GM19372 (cell line): Measurements from ENCODE around the gene PCDHGA4.
"Not testable (repeated sequence)": the region's sequence is repeated elsewhere in the genome, so short reads cannot be mapped to it uniquely, and the experiment has no call there.

Experiments
- ATAC-seq: cut with Tn5 transposase; IDR thresholded peaks from one replicate; pipeline ENCODE4 v1.9.1; 2021; ENCODE audit warnings: mild to moderate bottlenecking, low read depth, moderate library complexity; ENCODE audit not compliant: unreplicated experiment

PCDHGA4 gene

DNA sequence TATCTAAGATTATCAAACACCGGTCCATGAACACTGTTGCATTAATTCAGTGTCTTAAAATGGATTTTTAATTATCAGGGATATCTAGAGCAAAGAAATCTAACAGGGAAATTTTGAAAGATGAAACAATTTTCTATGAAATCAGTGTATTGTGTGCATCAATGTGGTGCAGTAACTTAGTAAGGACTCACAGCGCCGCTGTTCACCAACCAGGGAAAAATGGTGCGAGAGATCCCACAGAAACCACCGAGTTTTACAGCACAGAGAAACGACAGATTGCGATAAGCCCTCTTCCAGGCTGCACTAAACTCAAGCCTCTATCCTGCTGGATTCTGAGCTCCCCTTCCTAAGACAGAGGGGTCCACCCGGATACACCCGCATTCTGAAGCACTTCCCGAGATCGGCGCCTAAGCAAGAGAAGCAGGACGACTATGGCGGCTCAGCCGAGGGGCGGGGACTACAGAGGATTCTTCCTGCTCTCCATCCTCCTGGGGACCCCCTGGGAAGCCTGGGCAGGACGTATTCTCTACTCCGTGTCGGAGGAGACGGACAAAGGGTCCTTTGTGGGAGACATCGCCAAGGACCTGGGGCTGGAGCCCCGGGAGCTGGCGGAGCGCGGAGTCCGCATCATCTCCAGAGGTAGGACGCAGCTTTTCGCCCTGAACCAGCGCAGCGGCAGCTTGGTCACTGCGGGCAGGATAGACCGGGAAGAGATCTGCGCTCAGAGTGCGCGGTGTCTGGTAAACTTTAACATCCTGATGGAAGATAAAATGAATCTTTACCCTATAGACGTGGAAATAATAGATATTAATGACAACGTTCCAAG lies 27.9 kb downstream of the PCDHGA4 start, which contains the start of gene PCDHGA7:
TSS of gene PCDHGA7 (plus strand) at position 274 of the 826 bp plus-strand sequence. CDS start at position 432, 158 bp downstream.
- no peak for ATAC-seq

DNA sequence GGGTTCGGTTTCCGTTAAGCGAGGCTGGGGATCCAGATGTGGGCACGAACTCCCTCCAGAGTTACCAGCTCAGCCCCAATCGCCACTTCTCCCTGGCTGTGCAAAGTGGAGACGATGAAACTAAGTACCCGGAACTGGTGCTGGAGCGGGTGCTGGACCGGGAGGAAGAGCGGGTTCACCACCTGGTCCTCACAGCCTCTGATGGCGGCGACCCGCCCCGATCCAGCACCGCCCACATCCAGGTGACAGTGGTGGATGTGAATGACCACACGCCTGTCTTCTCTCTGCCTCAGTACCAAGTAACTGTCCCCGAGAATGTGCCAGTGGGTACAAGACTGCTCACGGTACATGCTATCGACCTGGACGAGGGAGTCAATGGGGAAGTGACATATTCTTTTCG lies 28.5 kb downstream of the PCDHGA4 start:
- no peak for ATAC-seq

- no peak for ATAC-seq
Measured at GRCh38 chr5:141384471-141385267, 29.8 kb downstream of the PCDHGA4 start.

DNA sequence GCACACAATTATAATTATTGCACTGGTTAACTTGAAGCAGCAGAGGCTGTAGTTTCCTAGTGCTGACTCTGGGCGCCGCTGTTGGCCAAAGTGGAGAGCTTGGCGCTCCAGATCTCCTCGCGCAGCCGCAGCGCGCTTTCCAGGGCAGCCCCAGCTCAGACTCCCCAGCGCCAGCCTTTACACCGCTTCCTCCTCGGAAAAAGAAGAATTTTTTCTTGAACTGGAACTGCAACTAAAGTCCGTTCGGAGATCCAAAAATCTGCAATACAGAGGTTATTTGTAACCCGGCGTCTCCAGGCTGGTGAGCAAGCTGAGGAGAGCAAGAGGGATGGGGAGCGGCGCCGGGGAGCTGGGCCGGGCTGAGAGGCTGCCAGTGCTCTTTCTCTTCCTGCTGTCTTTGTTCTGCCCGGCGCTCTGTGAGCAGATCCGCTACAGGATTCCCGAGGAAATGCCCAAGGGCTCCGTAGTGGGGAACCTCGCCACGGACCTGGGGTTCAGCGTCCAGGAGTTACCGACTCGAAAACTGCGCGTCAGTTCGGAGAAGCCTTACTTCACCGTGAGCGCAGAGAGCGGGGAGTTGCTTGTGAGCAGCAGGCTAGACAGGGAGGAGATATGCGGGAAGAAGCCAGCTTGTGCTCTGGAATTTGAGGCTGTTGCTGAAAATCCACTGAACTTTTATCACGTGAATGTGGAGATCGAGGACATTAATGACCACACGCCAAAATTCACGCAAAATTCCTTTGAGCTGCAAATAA lies 32.9 kb downstream of the PCDHGA4 start, which contains the start of gene PCDHGB4:
TSS of gene PCDHGB4 (plus strand) at position 142 of the 755 bp plus-strand sequence. CDS start at position 329, 187 bp downstream.
- ATAC-seq, result not testable (repeated sequence)

DNA sequence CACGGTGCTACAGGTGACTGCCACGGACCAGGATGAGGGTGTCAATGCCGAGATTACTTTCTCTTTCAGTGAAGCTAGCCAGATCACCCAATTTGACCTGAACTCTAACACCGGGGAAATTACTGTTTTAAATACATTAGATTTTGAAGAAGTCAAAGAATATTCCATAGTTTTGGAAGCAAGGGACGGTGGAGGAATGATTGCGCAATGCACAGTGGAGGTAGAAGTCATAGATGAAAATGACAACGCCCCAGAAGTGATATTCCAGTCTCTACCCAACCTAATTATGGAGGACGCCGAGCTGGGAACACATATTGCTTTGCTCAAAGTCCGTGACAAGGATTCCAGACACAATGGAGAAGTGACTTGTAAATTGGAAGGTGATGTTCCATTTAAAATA lies 33.8 kb downstream of the PCDHGA4 start:
- no peak for ATAC-seq

- no peak for ATAC-seq
Measured at GRCh38 chr5:141389153-141390042, 34.6 kb downstream of the PCDHGA4 start.

DNA sequence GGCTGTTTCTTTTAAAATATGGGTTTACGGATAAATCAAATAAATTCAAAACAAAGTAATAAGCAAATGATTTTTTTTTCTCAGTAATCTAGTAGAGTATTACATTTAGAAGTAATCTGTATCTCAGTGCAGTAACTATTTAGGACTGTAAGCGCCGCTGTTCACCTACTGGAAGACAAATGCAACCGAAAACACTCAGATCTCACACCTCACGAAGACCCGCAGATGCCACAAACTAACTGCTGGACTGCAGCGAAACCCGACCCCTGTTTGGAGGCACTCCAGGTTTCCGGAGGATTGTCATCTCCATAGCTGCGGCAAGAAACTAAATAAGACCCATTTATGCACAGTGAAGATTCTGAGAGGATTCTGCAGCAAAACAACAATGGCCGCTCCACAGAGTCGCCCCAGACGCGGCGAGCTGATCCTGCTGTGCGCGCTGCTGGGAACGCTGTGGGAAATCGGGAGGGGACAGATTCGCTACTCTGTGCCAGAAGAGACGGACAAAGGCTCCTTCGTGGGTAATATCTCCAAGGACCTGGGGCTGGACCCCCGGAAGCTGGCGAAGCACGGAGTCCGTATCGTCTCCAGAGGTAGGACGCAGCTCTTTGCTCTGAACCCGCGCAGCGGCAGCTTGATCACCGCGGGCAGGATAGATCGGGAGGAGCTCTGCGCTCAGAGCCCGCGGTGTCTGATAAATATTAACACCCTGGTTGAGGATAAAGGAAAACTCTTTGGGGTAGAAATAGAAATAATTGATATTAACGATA lies 37.8 kb downstream of the PCDHGA4 start, which contains the start of gene PCDHGA8:
TSS of gene PCDHGA8 (plus strand) at position 205 of the 770 bp plus-strand sequence. CDS start at position 386, 181 bp downstream.
- ATAC-seq, result no peak

- no peak for ATAC-seq
Measured at GRCh38 chr5:141393267-141393666, 38.4 kb downstream of the PCDHGA4 start.

- not testable (repeated sequence) for ATAC-seq
Measured at GRCh38 chr5:141394401-141395187, 39.8 kb downstream of the PCDHGA4 start.

DNA sequence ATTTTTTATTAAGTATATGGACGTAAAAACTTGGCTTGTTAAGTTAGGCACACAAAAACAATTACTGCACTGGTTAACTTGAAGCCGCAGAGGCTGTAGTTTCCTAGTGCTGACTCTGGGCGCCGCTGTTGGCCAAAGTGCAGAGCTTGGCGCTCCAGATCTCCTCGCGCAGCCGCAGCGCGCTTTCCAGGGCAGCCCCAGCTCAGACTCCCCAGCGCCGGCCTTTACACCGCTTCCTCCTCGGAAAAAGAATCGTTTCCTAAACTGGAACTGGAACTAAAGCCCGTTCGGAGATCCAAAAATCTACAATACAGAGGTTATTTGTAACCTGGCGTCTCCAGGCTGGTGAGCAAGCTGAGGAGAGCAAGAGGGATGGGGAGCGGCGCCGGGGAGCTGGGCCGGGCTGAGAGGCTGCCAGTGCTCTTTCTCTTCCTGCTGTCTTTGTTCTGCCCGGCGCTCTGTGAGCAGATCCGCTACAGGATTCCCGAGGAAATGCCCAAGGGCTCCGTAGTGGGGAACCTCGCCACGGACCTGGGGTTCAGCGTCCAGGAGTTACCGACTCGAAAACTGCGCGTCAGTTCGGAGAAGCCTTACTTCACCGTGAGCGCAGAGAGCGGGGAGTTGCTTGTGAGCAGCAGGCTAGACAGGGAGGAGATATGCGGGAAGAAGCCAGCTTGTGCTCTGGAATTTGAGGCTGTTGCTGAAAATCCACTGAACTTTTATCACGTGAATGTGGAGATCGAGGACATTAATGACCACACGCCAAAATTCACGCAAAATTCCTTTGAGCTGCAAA lies 43.1 kb downstream of the PCDHGA4 start, which contains the start of gene PCDHGB5:
TSS of gene PCDHGB5 (plus strand) at position 192 of the 796 bp plus-strand sequence. CDS start at position 373, 181 bp downstream.
- ATAC-seq, result not testable (repeated sequence)

GRCh38 chr5:141398608-141399007 lies 43.8 kb downstream of the PCDHGA4 start:
- ATAC-seq, result no peak

DNA sequence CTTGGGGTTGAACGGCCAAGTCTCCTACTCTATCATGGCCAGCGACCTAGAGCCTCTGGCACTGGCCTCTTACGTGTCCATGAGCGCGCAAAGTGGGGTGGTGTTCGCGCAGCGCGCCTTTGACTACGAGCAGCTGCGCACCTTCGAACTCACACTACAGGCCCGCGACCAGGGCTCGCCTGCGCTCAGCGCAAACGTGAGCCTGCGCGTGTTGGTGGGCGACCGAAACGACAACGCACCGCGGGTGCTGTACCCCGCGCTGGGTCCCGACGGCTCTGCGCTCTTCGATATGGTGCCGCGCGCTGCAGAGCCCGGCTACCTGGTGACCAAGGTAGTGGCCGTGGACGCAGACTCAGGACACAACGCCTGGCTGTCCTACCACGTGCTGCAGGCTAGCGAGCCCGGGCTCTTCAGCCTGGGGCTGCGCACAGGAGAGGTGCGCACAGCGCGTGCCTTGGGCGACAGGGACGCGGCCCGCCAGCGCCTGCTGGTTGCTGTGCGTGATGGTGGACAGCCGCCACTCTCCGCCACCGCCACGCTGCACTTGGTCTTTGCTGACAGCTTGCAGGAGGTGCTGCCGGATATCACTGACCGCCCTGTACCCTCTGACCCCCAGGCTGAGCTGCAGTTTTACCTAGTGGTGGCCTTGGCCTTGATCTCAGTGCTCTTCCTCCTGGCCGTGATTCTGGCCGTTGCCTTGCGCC lies 44.9 kb downstream of the PCDHGA4 start:
- no peak for ATAC-seq

GRCh38 chr5:141402553-141403243 lies 47.9 kb downstream of the PCDHGA4 start, which contains the start of gene PCDHGA9:
Gene PCDHGA9, plus strand, starts transcription at chr5:141402778. Its CDS starts 175 bp downstream, at chr5:141402953.
- ATAC-seq, result no peak

- no peak for ATAC-seq
Measured at GRCh38 chr5:141403387-141403786, 48.6 kb downstream of the PCDHGA4 start.
